ENCODE results near the gene AOC1.

Gene AOC1

DNA sequence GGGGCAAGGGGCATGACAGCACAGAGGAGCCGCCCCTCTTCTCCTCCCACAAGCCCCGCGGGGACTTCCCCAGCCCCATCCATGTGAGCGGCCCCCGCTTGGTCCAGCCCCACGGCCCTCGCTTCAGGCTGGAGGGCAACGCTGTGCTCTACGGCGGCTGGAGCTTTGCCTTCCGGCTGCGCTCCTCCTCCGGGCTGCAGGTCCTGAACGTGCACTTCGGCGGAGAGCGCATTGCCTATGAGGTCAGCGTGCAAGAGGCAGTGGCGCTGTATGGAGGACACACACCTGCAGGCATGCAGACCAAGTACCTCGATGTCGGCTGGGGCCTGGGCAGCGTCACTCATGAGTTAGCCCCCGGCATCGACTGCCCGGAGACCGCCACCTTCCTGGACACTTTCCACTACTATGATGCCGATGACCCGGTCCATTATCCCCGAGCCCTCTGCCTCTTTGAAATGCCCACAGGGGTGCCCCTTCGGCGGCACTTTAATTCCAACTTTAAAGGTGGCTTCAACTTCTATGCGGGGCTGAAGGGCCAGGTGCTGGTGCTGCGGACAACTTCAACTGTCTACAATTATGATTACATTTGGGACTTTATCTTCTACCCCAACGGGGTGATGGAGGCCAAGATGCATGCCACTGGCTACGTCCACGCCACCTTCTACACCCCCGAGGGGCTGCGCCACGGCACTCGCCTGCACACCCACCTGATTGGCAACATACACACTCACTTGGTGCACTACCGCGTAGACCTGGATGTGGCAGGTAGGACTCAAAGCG, 5.1 kb downstream of the AOC1 start:
- TF ChIP-seq, protein P1, sequence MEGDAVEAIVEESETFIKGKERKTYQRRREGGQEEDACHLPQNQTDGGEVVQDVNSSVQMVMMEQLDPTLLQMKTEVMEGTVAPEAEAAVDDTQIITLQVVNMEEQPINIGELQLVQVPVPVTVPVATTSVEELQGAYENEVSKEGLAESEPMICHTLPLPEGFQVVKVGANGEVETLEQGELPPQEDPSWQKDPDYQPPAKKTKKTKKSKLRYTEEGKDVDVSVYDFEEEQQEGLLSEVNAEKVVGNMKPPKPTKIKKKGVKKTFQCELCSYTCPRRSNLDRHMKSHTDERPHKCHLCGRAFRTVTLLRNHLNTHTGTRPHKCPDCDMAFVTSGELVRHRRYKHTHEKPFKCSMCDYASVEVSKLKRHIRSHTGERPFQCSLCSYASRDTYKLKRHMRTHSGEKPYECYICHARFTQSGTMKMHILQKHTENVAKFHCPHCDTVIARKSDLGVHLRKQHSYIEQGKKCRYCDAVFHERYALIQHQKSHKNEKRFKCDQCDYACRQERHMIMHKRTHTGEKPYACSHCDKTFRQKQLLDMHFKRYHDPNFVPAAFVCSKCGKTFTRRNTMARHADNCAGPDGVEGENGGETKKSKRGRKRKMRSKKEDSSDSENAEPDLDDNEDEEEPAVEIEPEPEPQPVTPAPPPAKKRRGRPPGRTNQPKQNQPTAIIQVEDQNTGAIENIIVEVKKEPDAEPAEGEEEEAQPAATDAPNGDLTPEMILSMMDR (IDR thresholded peaks at IDR 0.05; ENCODE audit: extremely low read depth, insufficient read depth, missing control alignments): no peak
- DNase-seq (ENCODE audit: low spot score): no peak
- in situ Hi-C loops (cut with MboI; ENCODE audit: low pct_unique_long_range_greater_than_20kb, low sequenced_read_pairs, unreplicated experiment): no loop called here

DNA sequence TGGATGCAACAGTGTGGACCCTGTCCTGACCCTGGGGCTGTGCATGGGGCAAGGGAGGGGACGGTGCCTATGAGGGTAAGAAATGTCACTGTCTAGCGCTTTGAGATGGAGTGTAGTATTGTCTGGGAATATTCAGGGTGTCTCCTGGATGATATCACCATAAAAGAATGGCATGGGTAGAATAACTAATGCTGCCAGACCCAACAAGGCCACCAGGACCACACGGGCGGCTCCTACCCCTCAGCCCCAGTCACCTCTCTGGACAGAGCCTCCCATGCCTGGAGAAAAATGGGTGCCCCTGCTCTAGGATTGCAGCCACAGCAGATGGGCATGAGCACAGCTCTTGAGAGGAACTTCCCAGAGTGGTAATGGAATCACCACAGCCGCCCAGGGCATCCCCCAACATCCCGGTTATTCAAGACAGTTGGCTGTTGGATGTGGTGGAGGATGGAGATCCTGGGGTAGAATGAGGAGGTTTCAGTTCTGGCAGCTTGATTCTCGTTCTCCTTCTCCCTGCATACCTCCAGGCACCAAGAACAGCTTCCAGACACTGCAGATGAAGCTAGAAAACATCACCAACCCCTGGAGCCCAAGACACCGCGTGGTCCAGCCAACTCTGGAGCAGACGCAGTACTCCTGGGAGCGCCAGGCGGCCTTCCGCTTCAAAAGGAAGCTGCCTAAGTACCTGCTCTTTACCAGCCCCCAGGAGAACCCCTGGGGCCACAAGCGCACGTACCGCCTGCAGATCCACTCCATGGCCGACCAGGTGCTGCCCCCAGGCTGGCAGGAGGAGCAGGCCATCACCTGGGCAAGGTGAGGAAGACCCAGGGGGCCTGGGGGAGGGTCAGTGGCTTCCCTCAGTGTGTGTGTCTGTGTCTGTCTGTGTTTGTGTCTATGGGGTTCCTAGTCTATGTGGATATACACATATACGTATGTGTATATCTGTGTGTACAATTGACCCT, 6.2 kb downstream of the AOC1 start:
- TF ChIP-seq, protein P1 (IDR thresholded peaks at IDR 0.05; ENCODE audit: extremely low read depth, insufficient read depth, missing control alignments): no peak
- in situ Hi-C loops (cut with MboI; ENCODE audit: low pct_unique_long_range_greater_than_20kb, low sequenced_read_pairs, unreplicated experiment): no loop called here
- no peak for DNase-seq (ENCODE audit: low spot score)

DNA sequence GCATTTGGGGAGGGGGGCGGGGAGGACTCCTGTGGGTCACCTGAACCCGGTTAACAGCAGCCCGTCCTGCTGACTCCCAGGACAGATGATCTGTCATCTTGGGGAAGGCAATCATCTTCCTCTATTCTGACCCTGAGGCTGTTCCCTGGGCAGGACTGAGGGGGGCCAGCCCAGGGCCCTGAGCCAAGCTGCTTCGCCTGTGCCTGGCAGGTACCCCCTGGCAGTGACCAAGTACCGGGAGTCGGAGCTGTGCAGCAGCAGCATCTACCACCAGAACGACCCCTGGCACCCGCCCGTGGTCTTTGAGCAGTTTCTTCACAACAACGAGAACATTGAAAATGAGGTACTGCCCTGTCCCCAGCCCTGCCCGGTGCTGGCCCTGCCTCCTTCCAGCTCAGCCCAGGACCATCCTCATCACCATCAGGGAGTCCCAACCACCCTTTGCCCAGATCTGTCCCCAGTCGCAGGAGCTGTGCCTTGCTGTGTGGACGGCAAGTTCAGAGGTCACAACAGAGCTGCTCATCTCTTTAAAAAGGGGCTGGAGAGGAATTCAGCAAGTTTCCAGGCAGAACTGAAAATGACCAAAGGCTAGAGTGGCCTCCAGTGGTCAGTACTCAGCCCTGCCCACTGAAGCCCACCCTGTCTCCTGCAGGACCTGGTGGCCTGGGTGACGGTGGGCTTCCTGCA, 8.1 kb downstream of the AOC1 start:
- TF ChIP-seq, protein P1 (IDR thresholded peaks at IDR 0.05; ENCODE audit: extremely low read depth, insufficient read depth, missing control alignments): no peak
- DNase-seq (ENCODE audit: low spot score): no peak
- in situ Hi-C loops (cut with MboI; ENCODE audit: low pct_unique_long_range_greater_than_20kb, low sequenced_read_pairs, unreplicated experiment): no loop called here

DNA sequence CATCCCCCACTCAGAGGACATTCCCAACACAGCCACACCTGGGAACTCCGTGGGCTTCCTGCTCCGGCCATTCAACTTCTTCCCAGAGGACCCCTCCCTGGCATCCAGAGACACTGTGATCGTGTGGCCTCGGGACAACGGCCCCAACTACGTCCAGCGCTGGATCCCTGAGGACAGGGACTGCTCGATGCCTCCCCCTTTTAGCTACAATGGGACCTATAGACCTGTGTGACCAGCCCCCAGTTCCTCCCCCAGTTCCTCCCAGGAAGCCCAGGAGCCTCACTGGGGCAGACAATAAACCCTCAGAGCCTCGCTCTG, 8.6 kb downstream of the AOC1 start:
- in situ Hi-C loops (cut with MboI; ENCODE audit: low pct_unique_long_range_greater_than_20kb, low sequenced_read_pairs, unreplicated experiment): no loop called here
- no peak for DNase-seq (ENCODE audit: low spot score)

DNA sequence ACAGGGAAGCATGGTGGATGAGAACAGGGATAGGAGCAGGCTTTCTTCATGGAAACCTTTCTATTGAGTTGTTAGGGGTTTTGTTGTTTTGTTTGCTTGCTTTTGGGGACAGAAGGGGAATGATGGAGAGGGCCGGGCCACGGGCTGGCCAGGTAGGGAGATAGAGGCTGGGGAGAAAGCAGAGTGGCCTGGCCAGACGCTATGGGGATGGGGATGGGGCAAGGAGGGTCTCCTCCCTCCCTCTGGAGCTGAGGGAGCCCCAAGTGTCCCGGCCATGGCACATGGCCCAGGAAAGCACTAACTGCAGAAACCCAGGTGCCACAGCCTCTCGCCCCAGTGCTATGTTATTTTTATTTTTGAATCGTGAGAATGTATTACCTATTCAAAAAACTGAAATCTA, 10.0 kb downstream of the AOC1 start:
- TF ChIP-seq, protein P1 (IDR thresholded peaks at IDR 0.05; ENCODE audit: extremely low read depth, insufficient read depth, missing control alignments): no peak
- no peak for DNase-seq (ENCODE audit: low spot score)
- in situ Hi-C loops (cut with MboI; ENCODE audit: low pct_unique_long_range_greater_than_20kb, low sequenced_read_pairs, unreplicated experiment): no loop called here

More for the DNA sequence above, 8.6 kb downstream of the AOC1 start:
- TF ChIP-seq, protein P1 (IDR thresholded peaks at IDR 0.05; ENCODE audit: extremely low read depth, insufficient read depth, missing control alignments): no peak

DNA sequence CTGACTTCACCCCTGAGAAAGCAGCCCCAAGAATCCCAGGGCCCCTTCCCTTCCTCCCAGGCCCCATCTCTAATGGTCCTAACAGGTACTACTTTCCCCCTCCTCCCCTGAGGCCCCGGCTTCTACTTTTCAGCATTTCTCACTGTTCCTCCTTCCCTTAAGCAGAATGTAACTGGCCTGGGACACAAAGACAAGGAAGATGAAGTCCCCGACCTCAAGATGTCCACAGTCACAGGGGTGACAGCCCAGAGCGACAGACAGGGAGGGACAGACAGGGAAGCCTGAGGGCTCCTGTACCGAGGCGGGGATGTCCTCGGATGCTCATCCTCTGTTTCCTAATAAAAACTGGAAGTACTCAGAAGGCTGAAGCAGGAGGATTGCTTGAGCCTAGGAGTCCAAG, 11.6 kb downstream of the AOC1 start:
- in situ Hi-C loops (cut with MboI; ENCODE audit: low pct_unique_long_range_greater_than_20kb, low sequenced_read_pairs, unreplicated experiment): no loop called here
- DNase-seq (ENCODE audit: low spot score): no peak
- TF ChIP-seq, protein P1 (IDR thresholded peaks at IDR 0.05; ENCODE audit: extremely low read depth, insufficient read depth, missing control alignments): no peak

Measured in GM13977 (cell line).